ENCODE measurements around the gene CDK19.

Gene CDK19

GRCh38 chr6:110662490-110663211 is 152.6 kb downstream of the CDK19 start:
- Histone ChIP-seq H3K36me3 (ENCODE audit: insufficient read depth, low read length) (0 out of 2 replicates have a peak, but pooled peaks cover 6% of the 10 kb centered on the region), H3K4me3 (ENCODE audit: low read depth, low read length) (no peak overlapping the region), H2AFZ (ENCODE audit: low read length, unreplicated experiment) (no peak overlapping the region), H3K27me3 (ENCODE audit: insufficient read depth, low read length) (no peaks in the 10 kb centered on the region), H3K79me2 (ENCODE audit: control insufficient read depth, insufficient read depth, low read length, unreplicated experiment) (no peaks in the 10 kb centered on the region), H3K27ac (ENCODE audit: low read depth, low read length) (no peak overlapping the region), H3K4me1 (ENCODE audit: control insufficient read depth, insufficient read depth, low read length, unreplicated experiment) (peaks cover 7% of the 10 kb centered on the region)

- Histone ChIP-seq H2AFZ (ENCODE audit: low read length, unreplicated experiment) (no peak overlapping the region), H3K36me3 (ENCODE audit: insufficient read depth, low read length) (0 out of 2 replicates have a peak, but pooled peaks cover 6% of the 10 kb centered on the region), H3K27me3 (ENCODE audit: insufficient read depth, low read length) (no peaks in the 10 kb centered on the region), H3K79me2 (ENCODE audit: control insufficient read depth, insufficient read depth, low read length, unreplicated experiment) (no peaks in the 10 kb centered on the region), H3K4me1 (ENCODE audit: control insufficient read depth, insufficient read depth, low read length, unreplicated experiment) (peaks cover 7% of the 10 kb centered on the region), H3K27ac (ENCODE audit: low read depth, low read length) (no peak overlapping the region), H3K4me3 (ENCODE audit: low read depth, low read length) (no peak overlapping the region)
Measured at GRCh38 chr6:110661414-110661813, 153.9 kb downstream of the CDK19 start.

- Histone ChIP-seq H3K36me3 (ENCODE audit: insufficient read depth, low read length) (0 out of 2 replicates have a peak, but pooled peaks cover 6% of the 10 kb centered on the region), H3K27me3 (ENCODE audit: insufficient read depth, low read length) (no peaks in the 10 kb centered on the region), H3K79me2 (ENCODE audit: control insufficient read depth, insufficient read depth, low read length, unreplicated experiment) (no peaks in the 10 kb centered on the region), H2AFZ (ENCODE audit: low read length, unreplicated experiment) (no peak overlapping the region), H3K4me3 (ENCODE audit: low read depth, low read length) (no peak overlapping the region), H3K27ac (ENCODE audit: low read depth, low read length) (no peak overlapping the region), H3K4me1 (ENCODE audit: control insufficient read depth, insufficient read depth, low read length, unreplicated experiment) (peaks cover 7% of the 10 kb centered on the region)
Measured at GRCh38 chr6:110660066-110660655, 155.1 kb downstream of the CDK19 start.

- 0 out of 2 replicates have a peak, but pooled peaks cover 6% of the 10 kb centered on the region for H3K36me3 ChIP-seq (ENCODE audit: insufficient read depth, low read length)
- H3K4me1 ChIP-seq (ENCODE audit: control insufficient read depth, insufficient read depth, low read length, unreplicated experiment) = peaks cover 7% of the 10 kb centered on the region
- H3K27ac ChIP-seq (ENCODE audit: low read depth, low read length) = no peak overlapping the region
- no peak overlapping the region for H3K4me3 ChIP-seq (ENCODE audit: low read depth, low read length)
- H2AFZ ChIP-seq (ENCODE audit: low read length, unreplicated experiment) = no peak overlapping the region
- H3K27me3 ChIP-seq (ENCODE audit: insufficient read depth, low read length) = no peaks in the 10 kb centered on the region
- H3K79me2 ChIP-seq (ENCODE audit: control insufficient read depth, insufficient read depth, low read length, unreplicated experiment) = no peaks in the 10 kb centered on the region
Measured at GRCh38 chr6:110658631-110659211, 156.5 kb downstream of the CDK19 start.

GRCh38 chr6:110656492-110656891 is 158.8 kb downstream of the CDK19 start:
- H3K79me2 ChIP-seq (ENCODE audit: control insufficient read depth, insufficient read depth, low read length, unreplicated experiment) = no peaks in the 10 kb centered on the region
- no peaks in the 10 kb centered on the region for H3K27me3 ChIP-seq (ENCODE audit: insufficient read depth, low read length)
- no peak overlapping the region for H2AFZ ChIP-seq (ENCODE audit: low read length, unreplicated experiment)
- H3K4me3 ChIP-seq (ENCODE audit: low read depth, low read length) = no peak overlapping the region
- H3K27ac ChIP-seq (ENCODE audit: low read depth, low read length) = no peak overlapping the region
- no peaks in the 10 kb centered on the region for H3K4me1 ChIP-seq (ENCODE audit: control insufficient read depth, insufficient read depth, low read length, unreplicated experiment)
- 0 out of 2 replicates have a peak, but pooled peaks cover 6% of the 10 kb centered on the region for H3K36me3 ChIP-seq (ENCODE audit: insufficient read depth, low read length)

GRCh38 chr6:110655821-110656220 is 159.4 kb downstream of the CDK19 start:
- Histone ChIP-seq H3K27me3 (ENCODE audit: insufficient read depth, low read length) (no peaks in the 10 kb centered on the region), H3K4me3 (ENCODE audit: low read depth, low read length) (no peak overlapping the region), H3K4me1 (ENCODE audit: control insufficient read depth, insufficient read depth, low read length, unreplicated experiment) (no peaks in the 10 kb centered on the region), H3K79me2 (ENCODE audit: control insufficient read depth, insufficient read depth, low read length, unreplicated experiment) (no peaks in the 10 kb centered on the region), H2AFZ (ENCODE audit: low read length, unreplicated experiment) (no peak overlapping the region), H3K27ac (ENCODE audit: low read depth, low read length) (no peak overlapping the region), H3K36me3 (ENCODE audit: insufficient read depth, low read length) (0 out of 2 replicates have a peak, but pooled peaks cover 3% of the 10 kb centered on the region)

- Histone ChIP-seq H3K27ac (ENCODE audit: low read depth, low read length) (no peak overlapping the region), H2AFZ (ENCODE audit: low read length, unreplicated experiment) (no peak overlapping the region), H3K4me3 (ENCODE audit: low read depth, low read length) (no peak overlapping the region), H3K27me3 (ENCODE audit: insufficient read depth, low read length) (no peaks in the 10 kb centered on the region), H3K36me3 (ENCODE audit: insufficient read depth, low read length) (no peaks in the 10 kb centered on the region), H3K79me2 (ENCODE audit: control insufficient read depth, insufficient read depth, low read length, unreplicated experiment) (no peaks in the 10 kb centered on the region), H3K4me1 (ENCODE audit: control insufficient read depth, insufficient read depth, low read length, unreplicated experiment) (no peaks in the 10 kb centered on the region)
Measured at GRCh38 chr6:110654096-110654820, 161.0 kb downstream of the CDK19 start.

- Histone ChIP-seq H3K36me3 (ENCODE audit: insufficient read depth, low read length) (no peaks in the 10 kb centered on the region), H2AFZ (ENCODE audit: low read length, unreplicated experiment) (no peak overlapping the region), H3K27ac (ENCODE audit: low read depth, low read length) (no peak overlapping the region), H3K79me2 (ENCODE audit: control insufficient read depth, insufficient read depth, low read length, unreplicated experiment) (no peaks in the 10 kb centered on the region), H3K4me3 (ENCODE audit: low read depth, low read length) (no peak overlapping the region), H3K27me3 (ENCODE audit: insufficient read depth, low read length) (no peaks in the 10 kb centered on the region), H3K4me1 (ENCODE audit: control insufficient read depth, insufficient read depth, low read length, unreplicated experiment) (no peaks in the 10 kb centered on the region)
Measured at GRCh38 chr6:110653381-110653780, 161.9 kb downstream of the CDK19 start.

GRCh38 chr6:110652520-110652919 is 162.7 kb downstream of the CDK19 start:
- Histone ChIP-seq H3K27ac (ENCODE audit: low read depth, low read length) (no peak overlapping the region), H3K27me3 (ENCODE audit: insufficient read depth, low read length) (no peaks in the 10 kb centered on the region), H2AFZ (ENCODE audit: low read length, unreplicated experiment) (no peak overlapping the region), H3K4me1 (ENCODE audit: control insufficient read depth, insufficient read depth, low read length, unreplicated experiment) (no peaks in the 10 kb centered on the region), H3K4me3 (ENCODE audit: low read depth, low read length) (no peak overlapping the region), H3K79me2 (ENCODE audit: control insufficient read depth, insufficient read depth, low read length, unreplicated experiment) (no peaks in the 10 kb centered on the region), H3K36me3 (ENCODE audit: insufficient read depth, low read length) (no peaks in the 10 kb centered on the region)

GRCh38 chr6:110650755-110651154 is 164.5 kb downstream of the CDK19 start:
- H3K4me3 ChIP-seq (ENCODE audit: low read depth, low read length) = no peak overlapping the region
- H2AFZ ChIP-seq (ENCODE audit: low read length, unreplicated experiment) = no peak overlapping the region
- no peak overlapping the region for H3K27ac ChIP-seq (ENCODE audit: low read depth, low read length)
- H3K27me3 ChIP-seq (ENCODE audit: insufficient read depth, low read length) = no peaks in the 10 kb centered on the region
- no peaks in the 10 kb centered on the region for H3K36me3 ChIP-seq (ENCODE audit: insufficient read depth, low read length)
- no peaks in the 10 kb centered on the region for H3K4me1 ChIP-seq (ENCODE audit: control insufficient read depth, insufficient read depth, low read length, unreplicated experiment)
- no peaks in the 10 kb centered on the region for H3K79me2 ChIP-seq (ENCODE audit: control insufficient read depth, insufficient read depth, low read length, unreplicated experiment)
